HepG2 (cell line): ENCODE data around the gene ARL6IP4. TPM values are rescaled to one million over a fixed set of nuclear protein-coding genes. Genes with fewer than 3 reads are reported as not detected.

ENCODE experiments used
- ATAC-seq: fragments of 200-7000 bp; cut with Tn5 transposase; 3 replicates; pipeline ENCODE4 v1.9.1; 2020; ENCODE audit warnings: mild to moderate bottlenecking, moderate library complexity
- BruUV-seq: library from RNA; stranded (reverse); fragments of 400-500 nt; replicated peaks from 2 replicates; lab custom pipeline; 2021; lab: Mats Ljungman, UMichigan
- CTCF ChIA-PET: fragments of 300-600 bp; formaldehyde crosslinking; extraction: SDS; loops from one replicate; lab custom pipeline; 2021; ENCODE audit warnings: low total read pairs, inconsistent platforms, low intra/inter-chr PET ratio; lab: Yijun Ruan, JAX
- POLR2A ChIA-PET: fragments of 350-600 bp; sonication (Branson Sonifier 250); formaldehyde crosslinking; loops from one replicate; lab custom pipeline; 2020; ENCODE audit warnings: antibody characterized with exemption, inconsistent platforms; lab: Yijun Ruan, JAX
- DNase-seq: peaks from one replicate; pipeline ENCODE4 v3.0.0-alpha.2; 2015; ENCODE audit warnings: low spot score
- FAIRE-seq: peaks from 3 replicates; lab custom pipeline; 2011; peaks lifted over from hg19 to GRCh38; lab: Jason Lieb, UNC
- H2AFZ ChIP-seq: one replicate; pipeline ENCODE4 v1.6.1; 2011; ENCODE audit warnings: low read length, inconsistent platforms
- H3K27ac ChIP-seq: fragments of 300-600 bp; 3 replicates; pipeline ENCODE4 v1.8.0; 2011; ENCODE audit warnings: mixed run types, mild to moderate bottlenecking, mixed read lengths, low read length, inconsistent platforms; ENCODE audit not compliant: insufficient read depth; ENCODE audit errors: extremely low read length
- H3K27me3 ChIP-seq, 2 experiments: fragments of 200-600 bp in 1 of 2; 2 replicates in 1 of 2; 3 replicates in 1 of 2; pipeline versions ENCODE4 v1.6.0 to v1.8.0; 2011; ENCODE audit warnings: low read length in 2 of 2, mild to moderate bottlenecking in 2 of 2, moderate library complexity in 2 of 2, inconsistent platforms in 1 of 2; ENCODE audit not compliant: insufficient read depth in 2 of 2, control insufficient read depth in 1 of 2
- H3K36me3 ChIP-seq, 2 experiments: fragments of 200-600 bp in 1 of 2; replicated peaks in 1 of 2; 2 replicates in 1 of 2; 3 replicates in 1 of 2; pipeline versions ENCODE4 v1.5.1 to v1.8.0; 2011; ENCODE audit warnings: low read length in 2 of 2, inconsistent platforms in 1 of 2; ENCODE audit not compliant: insufficient read depth in 2 of 2, control insufficient read depth in 1 of 2
- H3K4me1 ChIP-seq: 2 replicates; pipeline ENCODE4 v1.5.1; 2012; ENCODE audit warnings: low read length, inconsistent platforms; ENCODE audit not compliant: insufficient read depth
- H3K4me2 ChIP-seq: 2 replicates; pipeline ENCODE4 v1.6.0; 2011; ENCODE audit warnings: low read depth, low read length, inconsistent platforms
- H3K4me3 ChIP-seq, 3 experiments: fragments of 200-600 bp in 1 of 3; sonication (generic), shearing (Covaris generic) in 1 of 3; replicated peaks in 1 of 3; 2 replicates each; pipeline ENCODE4 v1.5.1; 2011 to 2016; ENCODE audit warnings: low read length in 3 of 3, inconsistent platforms in 2 of 3, low read depth in 2 of 3, mild to moderate bottlenecking in 2 of 3, control low read depth in 1 of 3, mixed read lengths in 1 of 3; ENCODE audit not compliant: insufficient read depth in 1 of 3
- H3K79me2 ChIP-seq: one replicate; pipeline ENCODE4 v1.6.1; 2011; ENCODE audit warnings: low read length, inconsistent platforms; ENCODE audit not compliant: insufficient read depth
- H3K9ac ChIP-seq: 2 replicates; pipeline ENCODE4 v1.6.0; 2011; ENCODE audit warnings: mild to moderate bottlenecking, low read depth, low read length, inconsistent platforms; ENCODE audit not compliant: insufficient read depth
- H3K9me3 ChIP-seq: 2 replicates; pipeline ENCODE4 v1.5.1; 2012; ENCODE audit warnings: mild to moderate bottlenecking, low read length
- H4K20me1 ChIP-seq: 2 replicates; pipeline ENCODE4 v1.6.0; 2011; ENCODE audit warnings: inconsistent platforms, mild to moderate bottlenecking, low read length, moderate library complexity; ENCODE audit not compliant: insufficient read depth
- WGBS: methylation state at CpG from one replicate; pipeline ENCODE4 v1.1.6; 2017; ENCODE audit warnings: low lambda C conversion rate; 5-methylcytosine and 5-hydroxymethylcytosine counted together
- in situ Hi-C: cut with HindIII; loops from 2 replicates; pipeline ENCODE4 v1.10.0; 2017; ENCODE audit warnings: low pct_unique_long_range_greater_than_20kb; ENCODE audit not compliant: extremely low pct_ligation_motif_present
- intact Hi-C: fragments of 100-400 bp; cut with micrococcal nuclease; formaldehyde crosslinking; loops from one replicate; pipeline ENCODE4 v1.10.0; 2022; ENCODE audit not compliant: unreplicated experiment
- polyA plus RNA-seq, 8 experiments: library from polyadenylated mRNA; depleted of rRNA in 3 of 8; stranded (reverse) in 7 of 8; unstranded in 1 of 8; fragments of >200 nt; fragmentation: Illumina TruSeq in 4 of 8; extraction: Trizol in 4 of 8; gene quantifications; 2 replicates each; pipeline versions ENCODE4 v1.2.1 to v1.2.3, GENCODE V29; 2011 to 2016; ENCODE audit warnings: low read depth in 4 of 8, missing spikeins in 1 of 8, mixed read lengths in 1 of 8; ENCODE audit not compliant: insufficient read depth in 1 of 8
- total RNA-seq, 5 experiments: library from RNA; depleted of rRNA; stranded (reverse); fragments of >200 nt; fragmentation: Illumina TruSeq; extraction: Trizol; gene quantifications; 2 replicates each; pipeline ENCODE4 v1.2.3, GENCODE V29; 2016; ENCODE audit warnings: low read depth in 1 of 5
- TF ChIP-seq, protein P1 (sequence below): IDR thresholded peaks from 2 replicates; pipeline ENCODE4 v1.4.0; 2020; ENCODE audit warnings: mild to moderate bottlenecking, missing genetic modification reagents
- TF ChIP-seq, protein P2 (sequence below): sonication (generic); formaldehyde crosslinking; IDR thresholded peaks from 2 replicates; pipeline ENCODE4 v1.4.0; 2020; ENCODE audit warnings: missing genetic modification reagents

ARL6IP4 gene
- total and polyA plus RNA-seq, 2 of the 13 experiments (the other 11 are each of a cell fraction or from before 2014, with no cell fraction given) = 155 to 220 TPM

DNA sequence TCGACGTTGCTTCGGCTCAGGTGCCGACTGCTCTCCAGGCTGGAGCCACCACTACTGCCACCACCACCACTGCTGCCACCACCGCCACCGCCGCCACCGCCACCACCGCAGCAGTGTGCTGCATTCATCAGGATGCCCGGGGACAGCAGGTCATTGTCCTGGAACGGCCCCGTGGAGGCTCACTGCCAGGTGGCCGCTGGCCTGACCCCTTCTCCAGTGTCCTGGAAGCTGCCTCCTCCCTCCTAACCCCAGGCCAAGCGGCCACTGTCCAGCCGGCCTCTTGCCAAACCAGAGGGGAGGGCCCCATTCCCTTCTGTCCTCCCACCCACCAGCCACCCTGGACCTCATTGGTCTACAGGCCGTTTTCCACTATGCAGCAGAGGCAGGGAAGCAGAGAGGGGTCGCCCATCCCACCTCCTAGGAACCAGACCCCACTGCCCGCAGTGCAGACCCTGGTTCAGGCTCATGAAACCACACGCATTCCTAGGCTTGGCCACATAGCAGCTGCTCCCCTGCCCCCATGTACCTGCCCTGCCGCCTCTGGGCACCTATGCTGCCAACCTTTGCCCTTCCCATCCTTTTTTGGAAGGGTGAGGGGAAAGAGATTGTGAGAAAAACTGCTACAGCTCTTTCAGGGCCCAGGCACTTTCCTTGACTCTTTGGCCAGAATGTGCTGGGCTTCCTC is 15.2 kb downstream of the ARL6IP4 start:
- no TSS peak for BruUV-seq
- no peak for ATAC-seq
- H3K4me3 ChIP-seq = no peak overlapping the region
- no peak overlapping the region for H2AFZ ChIP-seq
- no peaks in the 10 kb centered on the region for H3K79me2 ChIP-seq
- TF ChIP-seq, protein P1, sequence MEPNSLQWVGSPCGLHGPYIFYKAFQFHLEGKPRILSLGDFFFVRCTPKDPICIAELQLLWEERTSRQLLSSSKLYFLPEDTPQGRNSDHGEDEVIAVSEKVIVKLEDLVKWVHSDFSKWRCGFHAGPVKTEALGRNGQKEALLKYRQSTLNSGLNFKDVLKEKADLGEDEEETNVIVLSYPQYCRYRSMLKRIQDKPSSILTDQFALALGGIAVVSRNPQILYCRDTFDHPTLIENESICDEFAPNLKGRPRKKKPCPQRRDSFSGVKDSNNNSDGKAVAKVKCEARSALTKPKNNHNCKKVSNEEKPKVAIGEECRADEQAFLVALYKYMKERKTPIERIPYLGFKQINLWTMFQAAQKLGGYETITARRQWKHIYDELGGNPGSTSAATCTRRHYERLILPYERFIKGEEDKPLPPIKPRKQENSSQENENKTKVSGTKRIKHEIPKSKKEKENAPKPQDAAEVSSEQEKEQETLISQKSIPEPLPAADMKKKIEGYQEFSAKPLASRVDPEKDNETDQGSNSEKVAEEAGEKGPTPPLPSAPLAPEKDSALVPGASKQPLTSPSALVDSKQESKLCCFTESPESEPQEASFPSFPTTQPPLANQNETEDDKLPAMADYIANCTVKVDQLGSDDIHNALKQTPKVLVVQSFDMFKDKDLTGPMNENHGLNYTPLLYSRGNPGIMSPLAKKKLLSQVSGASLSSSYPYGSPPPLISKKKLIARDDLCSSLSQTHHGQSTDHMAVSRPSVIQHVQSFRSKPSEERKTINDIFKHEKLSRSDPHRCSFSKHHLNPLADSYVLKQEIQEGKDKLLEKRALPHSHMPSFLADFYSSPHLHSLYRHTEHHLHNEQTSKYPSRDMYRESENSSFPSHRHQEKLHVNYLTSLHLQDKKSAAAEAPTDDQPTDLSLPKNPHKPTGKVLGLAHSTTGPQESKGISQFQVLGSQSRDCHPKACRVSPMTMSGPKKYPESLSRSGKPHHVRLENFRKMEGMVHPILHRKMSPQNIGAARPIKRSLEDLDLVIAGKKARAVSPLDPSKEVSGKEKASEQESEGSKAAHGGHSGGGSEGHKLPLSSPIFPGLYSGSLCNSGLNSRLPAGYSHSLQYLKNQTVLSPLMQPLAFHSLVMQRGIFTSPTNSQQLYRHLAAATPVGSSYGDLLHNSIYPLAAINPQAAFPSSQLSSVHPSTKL (CRISPR knock-in tag) = no peak
- TF ChIP-seq, protein P2, sequence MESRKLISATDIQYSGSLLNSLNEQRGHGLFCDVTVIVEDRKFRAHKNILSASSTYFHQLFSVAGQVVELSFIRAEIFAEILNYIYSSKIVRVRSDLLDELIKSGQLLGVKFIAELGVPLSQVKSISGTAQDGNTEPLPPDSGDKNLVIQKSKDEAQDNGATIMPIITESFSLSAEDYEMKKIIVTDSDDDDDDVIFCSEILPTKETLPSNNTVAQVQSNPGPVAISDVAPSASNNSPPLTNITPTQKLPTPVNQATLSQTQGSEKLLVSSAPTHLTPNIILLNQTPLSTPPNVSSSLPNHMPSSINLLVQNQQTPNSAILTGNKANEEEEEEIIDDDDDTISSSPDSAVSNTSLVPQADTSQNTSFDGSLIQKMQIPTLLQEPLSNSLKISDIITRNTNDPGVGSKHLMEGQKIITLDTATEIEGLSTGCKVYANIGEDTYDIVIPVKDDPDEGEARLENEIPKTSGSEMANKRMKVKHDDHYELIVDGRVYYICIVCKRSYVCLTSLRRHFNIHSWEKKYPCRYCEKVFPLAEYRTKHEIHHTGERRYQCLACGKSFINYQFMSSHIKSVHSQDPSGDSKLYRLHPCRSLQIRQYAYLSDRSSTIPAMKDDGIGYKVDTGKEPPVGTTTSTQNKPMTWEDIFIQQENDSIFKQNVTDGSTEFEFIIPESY (CRISPR knock-in tag) = peak; percentile 65; the same call in 1 of the 2 replicates
- TF ChIP-seq, all 625 proteins: peak for 1
- peaks cover under 1 to 3% of the 10 kb centered on the region in 2 experiments; a peak in 3 of 5 replicates for H3K36me3 ChIP-seq
- in situ Hi-C loops (no loop called here), intact Hi-C loops (no loop called here)
- H3K27me3 ChIP-seq = no peaks in the 10 kb centered on the region
- no peaks in the 10 kb centered on the region for H3K9me3 ChIP-seq
- H3K9ac ChIP-seq = no peak overlapping the region
- CTCF ChIA-PET = no interaction called here
- 84% methylated on average over 16 of the region's 20 CpGs for WGBS
- no peak overlapping the region for H3K4me2 ChIP-seq
- no peaks in the 10 kb centered on the region for H4K20me1 ChIP-seq
- H3K27ac ChIP-seq = peak overlapping the region; percentile 44
- no peak for DNase-seq
- peaks cover 12% of the 10 kb centered on the region for H3K4me1 ChIP-seq
- no peak for FAIRE-seq
- POLR2A ChIA-PET = no interaction called here
